CD14-positive monocyte (primary cell): ENCODE measurements around the gene ANO6. TPM values are rescaled to one million over a fixed set of nuclear protein-coding genes. Genes with fewer than 3 reads are reported as not detected.

ENCODE experiments used
- DNase-seq, 3 donors: peaks; one replicate each; pipeline ENCODE4 v3.0.0-alpha.2; 2011 to 2022
- H2AFZ ChIP-seq: 2 replicates; pipeline ENCODE4 v1.6.0; 2012; ENCODE audit warnings: mild to moderate bottlenecking, low read depth, low read length, inconsistent platforms; ENCODE audit not compliant: insufficient read depth, poor library complexity, severe bottlenecking
- H3K27ac ChIP-seq, 2 donors: 1 replicate in 1 of 2; 2 replicates in 1 of 2; pipeline ENCODE4 v1.5.1; 2012 to 2013; ENCODE audit warnings: low read length in 2 of 2, control low read depth in 1 of 2, inconsistent platforms in 1 of 2, low read depth in 1 of 2, mild to moderate bottlenecking in 1 of 2
- H3K27me3 ChIP-seq, 2 donors: one replicate each; pipeline versions ENCODE4 v1.6.0 to v1.6.1; 2011 to 2013; ENCODE audit warnings: low read length in 2 of 2; ENCODE audit not compliant: control insufficient read depth in 2 of 2, insufficient read depth in 2 of 2
- H3K36me3 ChIP-seq, 2 donors: replicated peaks in 1 of 2; 1 replicate in 1 of 2; 2 replicates in 1 of 2; pipeline versions ENCODE4 v1.5.1 to v1.6.1; 2012 to 2013; ENCODE audit warnings: low read length in 2 of 2, control low read depth in 1 of 2, inconsistent platforms in 1 of 2, mild to moderate bottlenecking in 1 of 2; ENCODE audit not compliant: insufficient read depth in 2 of 2, control insufficient read depth in 1 of 2
- H3K4me1 ChIP-seq, 2 donors: 1 replicate in 1 of 2; 2 replicates in 1 of 2; pipeline versions ENCODE4 v1.5.1 to v1.6.1; 2012 to 2013; ENCODE audit warnings: low read length in 2 of 2, control low read depth in 1 of 2, inconsistent platforms in 1 of 2, mild to moderate bottlenecking in 1 of 2, moderate library complexity in 1 of 2; ENCODE audit not compliant: insufficient read depth in 2 of 2, control insufficient read depth in 1 of 2
- H3K4me2 ChIP-seq: replicated peaks from 2 replicates; pipeline ENCODE3; 2012; ENCODE audit warnings: low read length, moderate library complexity, mild to moderate bottlenecking; ENCODE audit not compliant: poor library complexity, severe bottlenecking; ENCODE audit errors: extremely low read depth
- H3K4me3 ChIP-seq, 3 experiments: fragments of 200-600 bp in 1 of 3; sonication (generic) in 1 of 3; replicated peaks in 1 of 3; 1 replicate in 2 of 3; 2 replicates in 1 of 3; pipeline ENCODE4 v1.5.1; 2011 to 2013; ENCODE audit warnings: low read length in 3 of 3, mild to moderate bottlenecking in 3 of 3, control low read depth in 2 of 3, low read depth in 2 of 3, inconsistent platforms in 1 of 3, moderate library complexity in 1 of 3
- H3K79me2 ChIP-seq: 2 replicates; pipeline ENCODE4 v1.6.0; 2012; ENCODE audit warnings: mild to moderate bottlenecking, control low read depth, inconsistent platforms, low read length, moderate library complexity; ENCODE audit not compliant: insufficient read depth
- H3K9ac ChIP-seq: 2 replicates; pipeline ENCODE4 v1.6.0; 2017; ENCODE audit warnings: low read length, mild to moderate bottlenecking; ENCODE audit not compliant: insufficient read depth, poor library complexity, severe bottlenecking
- H3K9me3 ChIP-seq, 2 donors: replicated peaks in 1 of 2; 1 replicate in 1 of 2; 2 replicates in 1 of 2; pipeline versions ENCODE4 v1.5.1 to v1.6.1; 2012 to 2013; ENCODE audit warnings: low read length in 2 of 2, control low read depth in 1 of 2; ENCODE audit not compliant: control insufficient read depth in 1 of 2, insufficient read depth in 1 of 2
- H4K20me1 ChIP-seq: 2 replicates; pipeline ENCODE4 v1.6.0; 2012; ENCODE audit warnings: mild to moderate bottlenecking, low read length, control low read depth, moderate library complexity; ENCODE audit not compliant: insufficient read depth
- H3K27ac Mint-ChIP-seq, 7 donors: one replicate each; pipeline ENCODE4 v1.8.0; 2020; ENCODE audit warnings: mild to moderate bottlenecking in 7 of 7, mixed read lengths in 7 of 7, moderate library complexity in 6 of 7, inconsistent platforms in 2 of 7
- H3K27me3 Mint-ChIP-seq, 3 donors: one replicate each; pipeline ENCODE4 v1.8.0; 2021 to 2022; ENCODE audit warnings: low read depth in 3 of 3, mild to moderate bottlenecking in 3 of 3, mixed read lengths in 3 of 3, moderate library complexity in 3 of 3, inconsistent platforms in 1 of 3
- H3K36me3 Mint-ChIP-seq, 2 donors: one replicate each; pipeline ENCODE4 v1.8.0; 2020; ENCODE audit warnings: mixed read lengths in 2 of 2, inconsistent platforms in 1 of 2, mild to moderate bottlenecking in 1 of 2
- H3K4me1 Mint-ChIP-seq: one replicate; pipeline ENCODE4 v1.8.0; 2020; ENCODE audit warnings: mild to moderate bottlenecking, mixed read lengths
- H3K4me3 Mint-ChIP-seq, 2 donors: one replicate each; pipeline ENCODE4 v1.8.0; 2020; ENCODE audit warnings: mild to moderate bottlenecking in 2 of 2, mixed read lengths in 2 of 2, moderate library complexity in 1 of 2
- H3K9me3 Mint-ChIP-seq, 7 donors: one replicate each; pipeline ENCODE4 v1.8.0; 2020 to 2022; ENCODE audit warnings: mixed read lengths in 7 of 7, mild to moderate bottlenecking in 6 of 7, moderate library complexity in 6 of 7, inconsistent platforms in 2 of 7
- CTCF ChIP-seq: fragments of 200-600 bp; IDR thresholded peaks from one replicate; pipeline ENCODE4 v1.8.0; 2022; ENCODE audit warnings: antibody characterized with exemption, mild to moderate bottlenecking
- WGBS: methylation state at CpG from one replicate; pipeline ENCODE4 v1.1.5; 2013; ENCODE audit warnings: missing lambda C conversion rate; ENCODE audit not compliant: insufficient coverage; 5-methylcytosine and 5-hydroxymethylcytosine counted together
- intact Hi-C, 2 donors: fragments of 100-400 bp; cut with micrococcal nuclease; formaldehyde crosslinking; loops; one replicate each; pipeline versions ENCODE4 v1.15.0 to v1.15.1; 2023
- polyA plus RNA-seq, 3 donors: library from polyadenylated mRNA; depleted of rRNA in 1 of 3; unstranded in 2 of 3; stranded (reverse) in 1 of 3; fragments of 300-500 nt in 2 of 3; fragments of >200 nt in 1 of 3; fragmentation: Illumina TruSeq in 2 of 3; gene quantifications; 1 replicate in 2 of 3; 2 replicates in 1 of 3; pipeline ENCODE4 v1.2.3, GENCODE V29; 2012 to 2021

The ANO6 gene
- polyA plus RNA-seq, 3 donors: 20.2 to 48.7 (median 34.1) TPM

GRCh38 chr12:45244561-45245343 is 28.9 kb downstream of the ANO6 start:
- H4K20me1 ChIP-seq: peaks cover 37% of the 10 kb centered on the region
- H3K4me1 ChIP-seq: peaks cover 14 to 16% of the 10 kb centered on the region in 2 donors
- Mint-ChIP-seq H3K4me3 (peak overlapping the region; percentile 55 to 72), H3K27me3 (peaks cover 0 to 2% (median 0%) of the 10 kb centered on the region in 3 donors), H3K4me1 (peaks cover 19% of the 10 kb centered on the region), H3K27ac (peak overlapping the region; percentile 82 to 95 (median 91)), H3K36me3 (peaks cover 3 to 7% of the 10 kb centered on the region in 2 donors), H3K9me3 (peaks cover 0 to 3% (median 0%) of the 10 kb centered on the region in 7 donors)
- peak overlapping the region; percentile 44 to 79 for H3K27ac ChIP-seq
- H3K4me3 ChIP-seq: peak overlapping the region in 2 of 3 experiments; percentile 29 to 62
- peaks cover 91% of the 10 kb centered on the region for H3K79me2 ChIP-seq
- intact Hi-C loops: no loop called here
- no peaks in the 10 kb centered on the region for H3K27me3 ChIP-seq
- TF ChIP-seq CTCF: no peak
- H3K9me3 ChIP-seq: peaks cover 0 to 2% of the 10 kb centered on the region in 2 donors
- H2AFZ ChIP-seq: peak overlapping the region; percentile 48
- H3K9ac ChIP-seq: no peak overlapping the region
- peak; percentile 72 to 89 (median 84) for DNase-seq
- peak overlapping the region; percentile 71 for H3K4me2 ChIP-seq
- WGBS: 2% methylated on average over 4 of the region's 9 CpGs
- no peaks in the 10 kb centered on the region for H3K36me3 ChIP-seq

- Mint-ChIP-seq H3K9me3 (peaks cover 0 to 3% (median 0%) of the 10 kb centered on the region in 7 donors), H3K4me3 (no peak overlapping the region), H3K36me3 (peaks cover 3 to 10% of the 10 kb centered on the region in 2 donors), H3K4me1 (peaks cover 17% of the 10 kb centered on the region), H3K27ac (peak overlapping the region in 1 of 7 donors; percentile 11), H3K27me3 (peaks cover 0 to 2% (median 0%) of the 10 kb centered on the region in 3 donors)
- Histone ChIP-seq H3K4me2 (no peak overlapping the region), H3K9me3 (peaks cover 0 to 2% of the 10 kb centered on the region in 2 donors), H3K36me3 (no peaks in the 10 kb centered on the region), H3K27ac (no peak overlapping the region), H3K9ac (no peak overlapping the region), H4K20me1 (peaks cover 43% of the 10 kb centered on the region), H2AFZ (no peak overlapping the region), H3K27me3 (no peaks in the 10 kb centered on the region), H3K79me2 (peaks cover 95% of the 10 kb centered on the region), H3K4me3 (no peak overlapping the region), H3K4me1 (peaks cover 14 to 16% of the 10 kb centered on the region in 2 donors)
- no peak for DNase-seq
- 100% methylated on average over 2 of the region's 3 CpGs for WGBS
- TF ChIP-seq CTCF: no peak
- intact Hi-C loops: no loop called here
These were observed 30.3 kb downstream of the ANO6 start for GRCh38 chr12:45246236-45246635.
